Endodermal cell (in vitro differentiated cells): ENCODE results near the gene PEX6. TPM values are rescaled to one million over a fixed set of nuclear protein-coding genes. Genes with fewer than 3 reads are reported as not detected.

Source experiments
- DNase-seq: peaks from one replicate; pipeline ENCODE4 v3.0.0-alpha.2; 2017
- H3K27ac ChIP-seq: 2 replicates; pipeline ENCODE4 v1.5.1; 2013; ENCODE audit warnings: mild to moderate bottlenecking, low read depth, low read length, moderate library complexity
- H3K27me3 ChIP-seq: 2 replicates; pipeline ENCODE4 v1.6.1; 2013; ENCODE audit warnings: mild to moderate bottlenecking, low read length, moderate library complexity; ENCODE audit not compliant: insufficient read depth, control insufficient read depth, poor library complexity, severe bottlenecking
- H3K36me3 ChIP-seq: 2 replicates; pipeline ENCODE4 v1.7.0; 2013; ENCODE audit warnings: mild to moderate bottlenecking, low read length, moderate library complexity; ENCODE audit not compliant: control insufficient read depth, insufficient read depth
- H3K4me1 ChIP-seq: one replicate; pipeline ENCODE4 v1.7.0; 2013; ENCODE audit warnings: low read length; ENCODE audit not compliant: control insufficient read depth, insufficient read depth
- H3K4me3 ChIP-seq: 2 replicates; pipeline ENCODE4 v1.5.1; 2013; ENCODE audit warnings: mild to moderate bottlenecking, low read length, moderate library complexity
- H3K9ac ChIP-seq: 2 replicates; pipeline ENCODE4 v1.6.1; 2013; ENCODE audit warnings: mild to moderate bottlenecking, low read length, moderate library complexity; ENCODE audit not compliant: poor library complexity, severe bottlenecking; ENCODE audit errors: extremely low read depth
- H3K9me3 ChIP-seq: 2 replicates; pipeline ENCODE4 v1.6.1; 2013; ENCODE audit warnings: mild to moderate bottlenecking, low read length, moderate library complexity; ENCODE audit not compliant: control insufficient read depth
- H3K27ac Mint-ChIP-seq: 2 replicates; pipeline ENCODE4 v1.8.0; 2020; ENCODE audit warnings: mixed read lengths
- H3K27me3 Mint-ChIP-seq: 2 replicates; pipeline ENCODE4 v1.8.0; 2021; ENCODE audit warnings: mild to moderate bottlenecking, mixed read lengths; ENCODE audit not compliant: insufficient read depth
- H3K36me3 Mint-ChIP-seq: 2 replicates; pipeline ENCODE4 v1.8.0; 2020; ENCODE audit warnings: low read depth, mixed read lengths
- H3K4me1 Mint-ChIP-seq: 2 replicates; pipeline ENCODE4 v1.8.0; 2020; ENCODE audit warnings: mixed read lengths
- H3K4me3 Mint-ChIP-seq: 2 replicates; pipeline ENCODE4 v1.8.0; 2020; ENCODE audit warnings: mild to moderate bottlenecking, moderate library complexity, mixed read lengths
- H3K9me3 Mint-ChIP-seq: 2 replicates; pipeline ENCODE4 v1.8.0; 2020; ENCODE audit warnings: mild to moderate bottlenecking, mixed read lengths
- WGBS, 2 experiments: methylation state at CpG; one replicate each; pipeline versions ENCODE4 v1.1.5 to v1.1.7; 2013; ENCODE audit warnings: missing lambda C conversion rate in 2 of 2, mixed read lengths in 1 of 2; ENCODE audit not compliant: insufficient coverage in 1 of 2, insufficient read length in 1 of 2; 5-methylcytosine and 5-hydroxymethylcytosine counted together
- total RNA-seq, 2 donors: library from RNA; stranded (reverse); fragmentation: NEBNext Ultra II Directional in 1 of 2; extraction: Animal tissue kit (Norgen Biotek cat#: 25700) in 1 of 2; gene quantifications; 2 replicates in 1 of 2; 3 replicates in 1 of 2; pipeline ENCODE4 v1.2.1, GENCODE V29; 2021
- TF ChIP-seq, protein P1 (sequence below): fragments of 200-600 bp; sonication (generic); conservative IDR thresholded peaks from 2 replicates; pipeline ENCODE4 v1.5.0; 2021; ENCODE audit warnings: antibody characterized with exemption, mild to moderate bottlenecking

The PEX6 gene
- total RNA-seq, 2 donors from 2014 or later, result 17.2 to 21.4 TPM

- no peak overlapping the region for H3K27ac Mint-ChIP-seq
- H3K27me3 Mint-ChIP-seq, result no peaks in the 10 kb centered on the region
- H3K4me1 Mint-ChIP-seq, result peaks cover 17% of the 10 kb centered on the region
- TF ChIP-seq, protein P1, sequence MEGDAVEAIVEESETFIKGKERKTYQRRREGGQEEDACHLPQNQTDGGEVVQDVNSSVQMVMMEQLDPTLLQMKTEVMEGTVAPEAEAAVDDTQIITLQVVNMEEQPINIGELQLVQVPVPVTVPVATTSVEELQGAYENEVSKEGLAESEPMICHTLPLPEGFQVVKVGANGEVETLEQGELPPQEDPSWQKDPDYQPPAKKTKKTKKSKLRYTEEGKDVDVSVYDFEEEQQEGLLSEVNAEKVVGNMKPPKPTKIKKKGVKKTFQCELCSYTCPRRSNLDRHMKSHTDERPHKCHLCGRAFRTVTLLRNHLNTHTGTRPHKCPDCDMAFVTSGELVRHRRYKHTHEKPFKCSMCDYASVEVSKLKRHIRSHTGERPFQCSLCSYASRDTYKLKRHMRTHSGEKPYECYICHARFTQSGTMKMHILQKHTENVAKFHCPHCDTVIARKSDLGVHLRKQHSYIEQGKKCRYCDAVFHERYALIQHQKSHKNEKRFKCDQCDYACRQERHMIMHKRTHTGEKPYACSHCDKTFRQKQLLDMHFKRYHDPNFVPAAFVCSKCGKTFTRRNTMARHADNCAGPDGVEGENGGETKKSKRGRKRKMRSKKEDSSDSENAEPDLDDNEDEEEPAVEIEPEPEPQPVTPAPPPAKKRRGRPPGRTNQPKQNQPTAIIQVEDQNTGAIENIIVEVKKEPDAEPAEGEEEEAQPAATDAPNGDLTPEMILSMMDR, result no peak
- H3K9me3 ChIP-seq, result no peaks in the 10 kb centered on the region
- H3K4me1 ChIP-seq, result no peaks in the 10 kb centered on the region
- H3K36me3 Mint-ChIP-seq, result peaks cover 11% of the 10 kb centered on the region
- WGBS, 2 experiments, result 97% methylated on average over 3 to 5 of the region's 5 CpGs
- no peaks in the 10 kb centered on the region for H3K9me3 Mint-ChIP-seq
- no peak for DNase-seq
- no peak overlapping the region for H3K4me3 ChIP-seq
- peaks cover 4% of the 10 kb centered on the region for H3K36me3 ChIP-seq
- H3K9ac ChIP-seq, result no peak overlapping the region
- H3K4me3 Mint-ChIP-seq, result no peak overlapping the region
- no peaks in the 10 kb centered on the region for H3K27me3 ChIP-seq
- no peak overlapping the region for H3K27ac ChIP-seq
Measured at GRCh38 chr6:42974919-42975505, 4.0 kb downstream of the PEX6 start.

DNA sequence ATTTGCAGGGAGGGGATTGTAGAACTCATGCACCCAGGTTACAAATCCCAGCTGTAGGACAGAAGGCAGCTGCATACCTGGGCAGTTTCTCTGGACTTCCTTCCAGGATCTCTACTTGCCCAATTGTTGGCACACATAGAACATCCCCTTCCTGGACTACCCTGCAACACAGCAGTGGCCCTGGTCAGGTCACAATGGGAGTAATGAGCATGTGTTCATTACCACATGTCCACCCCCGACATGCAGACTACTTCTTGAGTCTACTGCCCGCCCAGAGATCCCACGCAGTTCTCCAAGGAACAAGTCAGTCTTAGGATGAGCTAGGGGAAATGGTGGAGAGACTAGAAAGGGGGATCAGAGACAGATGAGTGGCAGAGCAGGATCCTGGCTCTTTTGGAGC, 5.1 kb downstream of the PEX6 start:
- no peak overlapping the region for H3K9ac ChIP-seq
- Mint-ChIP-seq H3K27ac (no peak overlapping the region), H3K4me1 (peaks cover 9% of the 10 kb centered on the region), H3K27me3 (no peaks in the 10 kb centered on the region), H3K9me3 (no peaks in the 10 kb centered on the region), H3K36me3 (peaks cover 11% of the 10 kb centered on the region), H3K4me3 (no peak overlapping the region)
- 80 to 93% methylated on average over 3 of the region's 3 CpGs for WGBS, 2 experiments
- H3K4me1 ChIP-seq, result no peaks in the 10 kb centered on the region
- TF ChIP-seq, protein P1, result no peak
- no peak overlapping the region for H3K4me3 ChIP-seq
- H3K27ac ChIP-seq, result no peak overlapping the region
- no peaks in the 10 kb centered on the region for H3K27me3 ChIP-seq
- no peaks in the 10 kb centered on the region for H3K9me3 ChIP-seq
- peaks cover 4% of the 10 kb centered on the region for H3K36me3 ChIP-seq
- DNase-seq, result no peak

- Mint-ChIP-seq H3K27ac (peak overlapping the region; percentile 10), H3K4me3 (no peak overlapping the region), H3K9me3 (no peaks in the 10 kb centered on the region), H3K27me3 (no peaks in the 10 kb centered on the region), H3K36me3 (peaks cover 17% of the 10 kb centered on the region), H3K4me1 (peaks cover 4% of the 10 kb centered on the region)
- Histone ChIP-seq H3K27me3 (no peaks in the 10 kb centered on the region), H3K4me3 (no peak overlapping the region), H3K9me3 (no peaks in the 10 kb centered on the region), H3K36me3 (peaks cover 4% of the 10 kb centered on the region), H3K27ac (no peak overlapping the region), H3K4me1 (no peaks in the 10 kb centered on the region), H3K9ac (no peak overlapping the region)
- 91 to 97% methylated on average over 3 of the region's 3 CpGs for WGBS, 2 experiments
- TF ChIP-seq, protein P1, result no peak
- DNase-seq, result no peak
Measured at GRCh38 chr6:42971746-42972327, 7.1 kb downstream of the PEX6 start.
